ENCODE measurements around the gene INPP5D.
"Not testable (repeated sequence)": the region's sequence is repeated elsewhere in the genome, so short reads cannot be mapped to it uniquely, and the experiment has no call there.

Gene INPP5D

GRCh38 chr2:233059797-233060500, at the start of gene INPP5D:
Gene INPP5D, plus strand, starts transcription at chr2:233060342. Its CDS starts 137 bp downstream, at chr2:233060479.
- DNase-seq (ENCODE audit: low read depth): no peak

GRCh38 chr2:233010569-233011267, 49.4 kb upstream of the INPP5D start:
- DNase-seq (ENCODE audit: low read depth): no peak

GRCh38 chr2:233011268-233011650, 48.9 kb upstream of the INPP5D start:
- DNase-seq (ENCODE audit: low read depth): no peak

GRCh38 chr2:233011702-233012131, 48.4 kb upstream of the INPP5D start:
- no peak for DNase-seq (ENCODE audit: low read depth)

- no peak for DNase-seq (ENCODE audit: low read depth)
Observed at GRCh38 chr2:233012301-233012971, 47.7 kb upstream of the INPP5D start.

GRCh38 chr2:233013027-233013461, 47.1 kb upstream of the INPP5D start, which contains the start of gene NGEF:
Gene NGEF, minus strand, starts transcription at chr2:233013256. Its CDS starts 38,366 bp downstream, at chr2:232974890.
- DNase-seq (ENCODE audit: low read depth): no peak

GRCh38 chr2:233013650-233014049, 46.5 kb upstream of the INPP5D start:
- DNase-seq (ENCODE audit: low read depth): no peak

- DNase-seq (ENCODE audit: low read depth): no peak
Observed at GRCh38 chr2:233015019-233015645, 45.0 kb upstream of the INPP5D start.

- no peak for DNase-seq (ENCODE audit: low read depth)
Observed at GRCh38 chr2:233017947-233018346, 42.2 kb upstream of the INPP5D start.

- not testable (repeated sequence) for DNase-seq (ENCODE audit: low read depth)
Observed at GRCh38 chr2:233019610-233020009, 40.5 kb upstream of the INPP5D start.

- DNase-seq (ENCODE audit: low read depth): no peak
Observed at GRCh38 chr2:233020454-233020853, 39.7 kb upstream of the INPP5D start.

- DNase-seq (ENCODE audit: low read depth): no peak
Observed at GRCh38 chr2:233021771-233022170, 38.4 kb upstream of the INPP5D start.

- DNase-seq (ENCODE audit: low read depth): no peak
Observed at GRCh38 chr2:233022561-233022960, 37.6 kb upstream of the INPP5D start.

GRCh38 chr2:233023007-233023760, 37.0 kb upstream of the INPP5D start:
- DNase-seq (ENCODE audit: low read depth): no peak

- DNase-seq (ENCODE audit: low read depth): no peak
Observed at GRCh38 chr2:233023761-233024410, 36.3 kb upstream of the INPP5D start.

GRCh38 chr2:233025706-233026105, 34.4 kb upstream of the INPP5D start:
- no peak for DNase-seq (ENCODE audit: low read depth)

GRCh38 chr2:233026198-233026813, 33.8 kb upstream of the INPP5D start:
- DNase-seq (ENCODE audit: low read depth): no peak

- no peak for DNase-seq (ENCODE audit: low read depth)
Observed at GRCh38 chr2:233029321-233029720, 30.8 kb upstream of the INPP5D start.

- no peak for DNase-seq (ENCODE audit: low read depth)
Observed at GRCh38 chr2:233031556-233032500, 28.3 kb upstream of the INPP5D start.
